HepG2 (cell line): ENCODE results near the gene ABCF1. TPM values are rescaled to one million over a fixed set of nuclear protein-coding genes. Genes with fewer than 3 reads are reported as not detected.

Source experiments
- AHDC1 ChIP-seq: sonication (generic); formaldehyde crosslinking; IDR thresholded peaks from 2 replicates; pipeline ENCODE4 v1.5.1; 2020; ENCODE audit warnings: mild to moderate bottlenecking, missing genetic modification reagents, borderline replicate concordance
- ARNT2 ChIP-seq: sonication (generic); formaldehyde crosslinking; IDR thresholded peaks from 2 replicates; pipeline ENCODE4 v1.8.0; 2022; ENCODE audit warnings: mild to moderate bottlenecking, low read depth, missing genetic modification reagents, moderate library complexity
- ASH2L ChIP-seq: fragments of 300-600, 200-600 bp; sonication (generic); IDR thresholded peaks from 2 replicates; pipeline ENCODE4 v1.7.0; 2017; ENCODE audit warnings: low read depth, mild to moderate bottlenecking, moderate library complexity, mixed read lengths, low read length; ENCODE audit not compliant: insufficient read length
- CHD2 ChIP-seq: IDR thresholded peaks from 2 replicates; pipeline ENCODE4 v1.6.1; 2011; ENCODE audit warnings: low read depth, low read length, improper control_type of control experiment
- CSRNP2 ChIP-seq: sonication (generic); formaldehyde crosslinking; conservative IDR thresholded peaks from 2 replicates; pipeline ENCODE4 v1.8.0; 2022; ENCODE audit warnings: low read depth, missing genetic modification reagents
- HNRNPL ChIP-seq: fragments of 200-400 bp; formaldehyde crosslinking; IDR thresholded peaks from 2 replicates; pipeline ENCODE4 v1.6.1; 2017; ENCODE audit warnings: mild to moderate bottlenecking, low read depth, low read length
- JUND ChIP-seq: sonication (generic); formaldehyde crosslinking; IDR thresholded peaks from 2 replicates; pipeline ENCODE4 v1.8.0; 2022; ENCODE audit warnings: mild to moderate bottlenecking, missing genetic modification reagents
- NBN ChIP-seq: fragments of 450-650 bp; conservative IDR thresholded peaks from 2 replicates; pipeline ENCODE4 v1.6.1; 2017
- POLR2A ChIP-seq, 2 experiments: IDR thresholded peaks; 2 replicates each; pipeline ENCODE4 v1.6.1; 2011; ENCODE audit warnings: low read depth in 2 of 2, low read length in 2 of 2, mild to moderate bottlenecking in 1 of 2, moderate library complexity in 1 of 2; ENCODE audit not compliant: insufficient read depth in 1 of 2
- RNF219 ChIP-seq: sonication (generic); formaldehyde crosslinking; IDR thresholded peaks from 2 replicates; pipeline ENCODE4 v1.5.0; 2020; ENCODE audit warnings: mild to moderate bottlenecking, missing genetic modification reagents
- SMC3 ChIP-seq: IDR thresholded peaks from 2 replicates; pipeline ENCODE4 v1.6.1; 2011; ENCODE audit warnings: low read length, improper control_type of control experiment
- SP140L ChIP-seq: sonication (generic); formaldehyde crosslinking; IDR thresholded peaks from 2 replicates; pipeline ENCODE4 v1.4.0; 2020; ENCODE audit warnings: missing genetic modification reagents, borderline replicate concordance
- YEATS2 ChIP-seq: sonication (generic); formaldehyde crosslinking; IDR thresholded peaks from 2 replicates; pipeline ENCODE4 v1.4.0; 2020; ENCODE audit warnings: missing genetic modification reagents, borderline replicate concordance
- ZFP37 ChIP-seq: sonication (generic); formaldehyde crosslinking; IDR thresholded peaks from 2 replicates; pipeline ENCODE4 v1.4.0; 2020; ENCODE audit warnings: missing genetic modification reagents, borderline replicate concordance
- ZNF256 ChIP-seq: sonication (generic); formaldehyde crosslinking; conservative IDR thresholded peaks from 2 replicates; pipeline ENCODE4 v1.4.0; 2020; ENCODE audit warnings: missing genetic modification reagents
- ZNF749 ChIP-seq: sonication (generic); formaldehyde crosslinking; IDR thresholded peaks from 2 replicates; pipeline ENCODE4 v1.8.0; 2022; ENCODE audit warnings: mild to moderate bottlenecking, missing genetic modification reagents, moderate library complexity, borderline replicate concordance
- ZNF772 ChIP-seq: sonication (generic); formaldehyde crosslinking; IDR thresholded peaks from 2 replicates; pipeline ENCODE4 v1.5.0; 2020; ENCODE audit warnings: mild to moderate bottlenecking, missing genetic modification reagents
- ZNF782 ChIP-seq: sonication (generic); formaldehyde crosslinking; IDR thresholded peaks from 2 replicates; pipeline ENCODE4 v1.4.0; 2020; ENCODE audit warnings: missing genetic modification reagents, mild to moderate bottlenecking, borderline replicate concordance
- ZNF788 ChIP-seq: sonication (generic); formaldehyde crosslinking; IDR thresholded peaks from 2 replicates; pipeline ENCODE4 v1.5.0; 2020; ENCODE audit warnings: mild to moderate bottlenecking, missing genetic modification reagents, borderline replicate concordance
- ZNF790 ChIP-seq: sonication (generic); formaldehyde crosslinking; IDR thresholded peaks from 2 replicates; pipeline ENCODE4 v1.8.0; 2022; ENCODE audit warnings: missing genetic modification reagents, mild to moderate bottlenecking, borderline replicate concordance
- ZSCAN21 ChIP-seq: sonication (generic); formaldehyde crosslinking; IDR thresholded peaks from 2 replicates; pipeline ENCODE4 v1.8.0; 2022; ENCODE audit warnings: mild to moderate bottlenecking, missing genetic modification reagents, moderate library complexity, borderline replicate concordance
- polyA plus RNA-seq, 8 experiments: library from polyadenylated mRNA; depleted of rRNA in 3 of 8; stranded (reverse) in 7 of 8; unstranded in 1 of 8; fragments of >200 nt; fragmentation: Illumina TruSeq in 4 of 8; extraction: Trizol in 4 of 8; gene quantifications; 2 replicates each; pipeline versions ENCODE4 v1.2.1 to v1.2.3, GENCODE V29; 2011 to 2016; ENCODE audit warnings: low read depth in 4 of 8, missing spikeins in 1 of 8, mixed read lengths in 1 of 8; ENCODE audit not compliant: insufficient read depth in 1 of 8
- total RNA-seq, 5 experiments: library from RNA; depleted of rRNA; stranded (reverse); fragments of >200 nt; fragmentation: Illumina TruSeq; extraction: Trizol; gene quantifications; 2 replicates each; pipeline ENCODE4 v1.2.3, GENCODE V29; 2016; ENCODE audit warnings: low read depth in 1 of 5

ABCF1 gene
- total and polyA plus RNA-seq, 2 of the 13 experiments (the other 11 are each of a cell fraction or from before 2014, with no cell fraction given), result 25.4 to 98.9 TPM

DNA sequence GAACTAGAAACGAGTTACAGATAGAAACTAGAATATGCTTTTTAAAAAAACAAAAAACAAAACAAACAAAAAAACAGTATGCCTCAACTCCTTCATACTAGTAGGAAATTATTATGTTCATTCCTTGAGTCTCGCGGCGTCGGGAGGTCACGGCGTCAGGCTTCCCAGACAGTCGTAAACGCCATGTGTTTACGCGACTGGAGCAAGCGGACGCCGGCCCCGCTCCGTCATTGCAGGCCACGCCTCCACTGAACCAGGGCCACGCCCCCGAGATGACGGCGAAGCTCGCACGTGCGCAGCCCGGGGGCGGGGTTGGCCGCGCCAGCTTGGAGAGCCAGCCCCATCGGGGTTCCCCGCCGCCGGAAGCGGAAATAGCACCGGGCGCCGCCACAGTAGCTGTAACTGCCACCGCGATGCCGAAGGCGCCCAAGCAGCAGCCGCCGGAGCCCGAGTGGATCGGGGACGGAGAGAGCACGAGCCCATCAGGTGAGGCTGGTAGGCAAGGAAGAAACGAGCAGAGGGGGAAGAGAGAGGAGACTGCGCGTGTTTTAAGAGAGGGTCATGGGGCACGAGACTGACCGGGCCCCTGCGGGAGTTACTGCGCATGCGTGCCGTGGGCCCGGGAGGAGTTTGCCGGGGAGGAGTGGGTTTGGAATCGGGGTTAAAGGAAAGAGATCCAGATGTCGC is at the start of gene ABCF1 (continued):
- TF ChIP-seq POLR2A (IDR thresholded peaks at IDR 0.05; ENCODE audit: insufficient read depth in 1 of 2, low read depth in 2 of 2, low read length in 2 of 2) (peak; percentile 88 to 95), ZNF788 (CRISPR knock-in tag) (peak; percentile 95), ZNF749 (peak; percentile 95), AHDC1 (CRISPR knock-in tag) (peak; percentile 72; the same call in 1 of the 2 replicates), HNRNPL (0 out of 2 replicates have a peak, but pooled peaks have one; percentile 41), ZNF790 (peak; percentile 73; the same call in 1 of the 2 replicates), ZNF256 (CRISPR knock-in tag) (peak; percentile 86), JUND (CRISPR knock-in tag) (peak; percentile 61), SMC3 (no peak), ARNT2 (CRISPR knock-in tag) (peak; percentile 96), ZSCAN21 (CRISPR knock-in tag) (peak; percentile 95), ASH2L (peak; percentile 98), CHD2 (peak; percentile 84), ZNF782 (no peak), NBN (no peak), SP140L (CRISPR knock-in tag) (peak; percentile 82; the same call in 1 of the 2 replicates), YEATS2 (peak; percentile 97), CSRNP2 (no peak; the same call in 1 of the 2 replicates), RNF219 (CRISPR knock-in tag) (peak; percentile 96; the same call in 1 of the 2 replicates), ZFP37 (CRISPR knock-in tag) (peak; percentile 95), ZNF772 (CRISPR knock-in tag) (peak; percentile 98)
